ENCODE results near the gene LONP2. TPM values are rescaled to one million over a fixed set of nuclear protein-coding genes. Genes with fewer than 3 reads are reported as not detected.
A peak's percentile ranks its signal among the peaks of the same experiment; 100 is the strongest.

The LONP2 gene
- total and polyA plus RNA-seq, 2 of the 13 experiments (the other 11 are each of a cell fraction or from before 2014, with no cell fraction given), result 39.2 to 63.3 TPM

DNA sequence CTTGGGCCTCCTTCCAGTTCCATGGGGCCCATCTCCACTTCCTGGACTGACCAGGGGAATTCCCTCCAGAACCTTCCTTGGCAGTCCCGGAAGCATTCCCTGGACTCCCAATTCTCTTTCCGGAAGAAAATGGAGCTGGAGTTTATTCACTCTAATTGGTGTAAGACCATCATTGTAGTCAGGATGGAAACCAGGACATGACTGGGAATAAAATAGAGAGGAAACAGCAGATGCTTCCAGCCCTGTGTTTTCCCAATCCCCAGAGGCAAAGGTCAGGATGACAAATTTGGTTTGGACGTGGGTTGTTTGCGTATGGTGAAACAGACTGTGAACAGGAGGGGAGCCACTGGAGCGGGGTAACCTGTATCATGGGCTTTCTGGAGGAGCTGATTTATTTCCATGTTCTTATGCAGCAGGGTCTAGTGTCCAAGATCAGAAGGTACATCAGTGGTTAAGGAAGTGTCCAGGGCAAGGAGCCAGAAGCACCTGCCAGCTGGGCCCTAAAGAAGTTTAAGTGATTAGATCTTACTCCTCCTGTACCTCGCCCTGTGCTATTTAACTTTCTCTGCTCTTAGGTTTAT is 8.5 kb upstream of the LONP2 start (continued):
- TF ChIP-seq, protein P1, sequence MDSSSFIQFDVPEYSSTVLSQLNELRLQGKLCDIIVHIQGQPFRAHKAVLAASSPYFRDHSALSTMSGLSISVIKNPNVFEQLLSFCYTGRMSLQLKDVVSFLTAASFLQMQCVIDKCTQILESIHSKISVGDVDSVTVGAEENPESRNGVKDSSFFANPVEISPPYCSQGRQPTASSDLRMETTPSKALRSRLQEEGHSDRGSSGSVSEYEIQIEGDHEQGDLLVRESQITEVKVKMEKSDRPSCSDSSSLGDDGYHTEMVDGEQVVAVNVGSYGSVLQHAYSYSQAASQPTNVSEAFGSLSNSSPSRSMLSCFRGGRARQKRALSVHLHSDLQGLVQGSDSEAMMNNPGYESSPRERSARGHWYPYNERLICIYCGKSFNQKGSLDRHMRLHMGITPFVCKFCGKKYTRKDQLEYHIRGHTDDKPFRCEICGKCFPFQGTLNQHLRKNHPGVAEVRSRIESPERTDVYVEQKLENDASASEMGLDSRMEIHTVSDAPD (CRISPR knock-in tag; IDR thresholded peaks at IDR 0.05), result 0 out of 2 replicates have a peak, but pooled peaks have one; percentile 16
- TF ChIP-seq NR3C1 (CRISPR knock-in tag; IDR thresholded peaks at IDR 0.05), result no peak
- no peak for TF ChIP-seq ZNF326 (CRISPR knock-in tag; IDR thresholded peaks at IDR 0.05; ENCODE audit: borderline replicate concordance)
- no peak for TF ChIP-seq ZNF678 (CRISPR knock-in tag; IDR thresholded peaks at IDR 0.05)
- TF ChIP-seq ZFP82 (CRISPR knock-in tag; IDR thresholded peaks at IDR 0.05; ENCODE audit: borderline replicate concordance), result peak; percentile 57; the same call in 1 of the 2 replicates
- TF ChIP-seq ZNF350 (CRISPR knock-in tag; IDR thresholded peaks at IDR 0.05; ENCODE audit: borderline replicate concordance, low read depth), result no peak; the same call in 1 of the 2 replicates
- no peak for TF ChIP-seq ZNF232 (CRISPR knock-in tag; IDR thresholded peaks at IDR 0.05; ENCODE audit: borderline replicate concordance)
- TF ChIP-seq, protein P2, sequence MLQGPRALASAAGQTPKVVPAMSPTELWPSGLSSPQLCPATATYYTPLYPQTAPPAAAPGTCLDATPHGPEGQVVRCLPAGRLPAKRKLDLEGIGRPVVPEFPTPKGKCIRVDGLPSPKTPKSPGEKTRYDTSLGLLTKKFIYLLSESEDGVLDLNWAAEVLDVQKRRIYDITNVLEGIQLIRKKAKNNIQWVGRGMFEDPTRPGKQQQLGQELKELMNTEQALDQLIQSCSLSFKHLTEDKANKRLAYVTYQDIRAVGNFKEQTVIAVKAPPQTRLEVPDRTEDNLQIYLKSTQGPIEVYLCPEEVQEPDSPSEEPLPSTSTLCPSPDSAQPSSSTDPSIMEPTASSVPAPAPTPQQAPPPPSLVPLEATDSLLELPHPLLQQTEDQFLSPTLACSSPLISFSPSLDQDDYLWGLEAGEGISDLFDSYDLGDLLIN (CRISPR knock-in tag; IDR thresholded peaks at IDR 0.05; ENCODE audit: borderline replicate concordance), result no peak
- no peak for TF ChIP-seq ZNF543 (CRISPR knock-in tag; IDR thresholded peaks at IDR 0.05)
- TF ChIP-seq ZBTB8A (CRISPR knock-in tag; IDR thresholded peaks at IDR 0.05; ENCODE audit: borderline replicate concordance, low read depth), result peak; percentile 31; the same call in 1 of the 2 replicates
- peak; percentile 61; the same call in 1 of the 2 replicates for TF ChIP-seq HOXA3 (CRISPR knock-in tag; IDR thresholded peaks at IDR 0.05)
- TF ChIP-seq CENPX (CRISPR knock-in tag; IDR thresholded peaks at IDR 0.05), result no peak
- peak; percentile 77 for TF ChIP-seq GATAD1 (CRISPR knock-in tag; IDR thresholded peaks at IDR 0.05)
- TF ChIP-seq, protein P3, sequence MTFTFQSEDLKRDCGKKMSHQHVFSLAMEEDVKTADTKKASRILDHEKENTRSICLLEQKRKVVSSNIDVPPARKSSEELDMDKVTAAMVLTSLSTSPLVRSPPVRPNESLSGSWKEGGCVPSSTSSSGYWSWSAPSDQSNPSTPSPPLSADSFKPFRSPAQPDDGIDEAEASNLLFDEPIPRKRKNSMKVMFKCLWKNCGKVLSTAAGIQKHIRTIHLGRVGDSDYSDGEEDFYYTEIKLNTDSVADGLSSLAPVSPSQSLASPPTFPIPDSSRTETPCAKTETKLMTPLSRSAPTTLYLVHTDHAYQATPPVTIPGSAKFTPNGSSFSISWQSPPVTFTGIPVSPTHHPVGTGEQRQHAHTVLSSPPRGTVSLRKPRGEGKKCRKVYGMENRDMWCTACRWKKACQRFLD (CRISPR knock-in tag; IDR thresholded peaks at IDR 0.05; ENCODE audit: borderline replicate concordance), result no peak; the same call in 1 of the 2 replicates
- TF ChIP-seq, protein P4, sequence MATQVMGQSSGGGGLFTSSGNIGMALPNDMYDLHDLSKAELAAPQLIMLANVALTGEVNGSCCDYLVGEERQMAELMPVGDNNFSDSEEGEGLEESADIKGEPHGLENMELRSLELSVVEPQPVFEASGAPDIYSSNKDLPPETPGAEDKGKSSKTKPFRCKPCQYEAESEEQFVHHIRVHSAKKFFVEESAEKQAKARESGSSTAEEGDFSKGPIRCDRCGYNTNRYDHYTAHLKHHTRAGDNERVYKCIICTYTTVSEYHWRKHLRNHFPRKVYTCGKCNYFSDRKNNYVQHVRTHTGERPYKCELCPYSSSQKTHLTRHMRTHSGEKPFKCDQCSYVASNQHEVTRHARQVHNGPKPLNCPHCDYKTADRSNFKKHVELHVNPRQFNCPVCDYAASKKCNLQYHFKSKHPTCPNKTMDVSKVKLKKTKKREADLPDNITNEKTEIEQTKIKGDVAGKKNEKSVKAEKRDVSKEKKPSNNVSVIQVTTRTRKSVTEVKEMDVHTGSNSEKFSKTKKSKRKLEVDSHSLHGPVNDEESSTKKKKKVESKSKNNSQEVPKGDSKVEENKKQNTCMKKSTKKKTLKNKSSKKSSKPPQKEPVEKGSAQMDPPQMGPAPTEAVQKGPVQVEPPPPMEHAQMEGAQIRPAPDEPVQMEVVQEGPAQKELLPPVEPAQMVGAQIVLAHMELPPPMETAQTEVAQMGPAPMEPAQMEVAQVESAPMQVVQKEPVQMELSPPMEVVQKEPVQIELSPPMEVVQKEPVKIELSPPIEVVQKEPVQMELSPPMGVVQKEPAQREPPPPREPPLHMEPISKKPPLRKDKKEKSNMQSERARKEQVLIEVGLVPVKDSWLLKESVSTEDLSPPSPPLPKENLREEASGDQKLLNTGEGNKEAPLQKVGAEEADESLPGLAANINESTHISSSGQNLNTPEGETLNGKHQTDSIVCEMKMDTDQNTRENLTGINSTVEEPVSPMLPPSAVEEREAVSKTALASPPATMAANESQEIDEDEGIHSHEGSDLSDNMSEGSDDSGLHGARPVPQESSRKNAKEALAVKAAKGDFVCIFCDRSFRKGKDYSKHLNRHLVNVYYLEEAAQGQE (IDR thresholded peaks at IDR 0.05; ENCODE audit: borderline replicate concordance in 1 of 2, low read depth in 1 of 2, low read length in 2 of 2), result no peak; a peak in 1 of 4 replicates
- TF ChIP-seq SP1 (IDR thresholded peaks at IDR 0.05), result no peak
- TF ChIP-seq SP1 (CRISPR knock-in tag; IDR thresholded peaks at IDR 0.05), result peak; percentile 33; the same call in 1 of the 2 replicates
- TF ChIP-seq ZNF589 (CRISPR knock-in tag; conservative IDR thresholded peaks at IDR 0.05), result no peak
- no peak for TF ChIP-seq MAFK (conservative IDR thresholded peaks at IDR 0.05 in 1 of 2, IDR thresholded peaks at IDR 0.05 in 1 of 2; ENCODE audit: low read length in 2 of 2)
